ENCODE data around the gene C16orf92. TPM values are rescaled to one million over a fixed set of nuclear protein-coding genes. Genes with fewer than 3 reads are reported as not detected.
"Not testable (repeated sequence)": the region's sequence is repeated elsewhere in the genome, so short reads cannot be mapped to it uniquely, and the experiment has no call there.

C16orf92 gene
- total RNA-seq, 1 experiment from 2014 or later, result not detected

DNA sequence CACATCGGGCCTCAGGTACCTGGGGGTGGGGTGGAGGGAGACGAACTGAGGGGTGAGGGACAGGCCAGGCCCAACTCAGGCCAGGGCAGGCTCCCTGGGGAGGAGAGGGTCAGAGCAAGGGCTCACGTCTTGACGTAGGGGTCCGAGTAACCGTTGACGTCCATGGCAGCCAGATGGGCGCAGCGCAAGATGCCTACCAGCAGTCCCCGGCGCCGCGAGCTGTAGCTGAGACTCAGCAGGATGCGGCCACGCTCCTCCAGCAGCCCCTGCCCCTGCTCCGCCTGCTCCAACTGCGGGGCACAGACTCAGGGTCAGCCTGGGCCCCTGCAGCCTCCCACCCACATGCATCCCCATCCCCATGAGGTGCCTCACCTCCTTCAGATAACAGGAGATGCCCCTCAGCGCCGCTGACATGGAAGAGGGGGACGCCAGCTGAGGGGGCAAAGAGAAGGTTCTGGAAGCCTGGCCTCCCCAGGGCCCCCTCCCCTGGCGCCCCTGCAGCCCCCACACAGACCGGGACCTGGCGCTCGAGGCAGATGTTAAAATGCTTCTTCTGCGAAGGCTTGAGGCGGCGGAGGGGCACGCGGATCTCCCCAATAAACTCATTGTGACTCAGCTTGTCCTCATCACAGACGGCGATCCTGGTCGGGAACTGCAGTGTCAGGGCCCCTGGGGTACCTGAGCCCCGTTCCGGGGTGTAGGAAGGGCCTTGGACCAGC is 16.2 kb upstream of the C16orf92 start:
- Histone ChIP-seq H3K4me3 (no peak overlapping the region), H3K9me3 (replicated peaks) (no peaks in the 10 kb centered on the region), H3K27me3 (peaks cover 11% of the 10 kb centered on the region; the same call in 1 of the 2 replicates), H3K36me3 (no peaks in the 10 kb centered on the region), H3K4me1 (no peaks in the 10 kb centered on the region), H3K27ac (no peak overlapping the region)
- no peak for DNase-seq

DNA sequence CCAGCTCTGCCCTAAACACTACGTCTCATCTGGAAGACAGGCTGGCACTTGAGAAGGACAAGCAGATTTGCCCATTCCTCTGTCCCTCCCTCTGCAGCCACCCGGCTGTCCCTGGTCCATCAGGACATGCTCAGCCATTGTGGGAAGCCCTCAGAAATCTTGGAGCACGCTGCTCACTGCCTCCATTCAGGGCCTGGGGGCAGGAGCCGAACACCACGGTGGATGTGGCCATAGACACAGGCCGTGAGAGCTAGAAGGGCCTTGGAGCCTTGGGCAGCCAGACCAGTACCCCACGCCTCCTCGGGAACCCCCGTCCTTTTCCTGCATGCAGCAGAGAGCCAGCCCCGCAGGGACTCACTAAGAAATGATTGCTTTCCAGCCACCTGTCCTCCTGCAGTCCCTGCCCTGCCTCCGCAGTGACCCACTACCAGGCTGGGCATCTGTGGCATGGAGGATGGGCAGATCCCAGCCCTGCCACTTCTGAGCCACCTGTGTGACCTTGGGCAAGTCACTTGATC is 15.6 kb upstream of the C16orf92 start:
- no peak for DNase-seq
- Histone ChIP-seq H3K4me1 (no peaks in the 10 kb centered on the region), H3K4me3 (no peak overlapping the region), H3K27ac (no peak overlapping the region), H3K27me3 (peaks cover 11% of the 10 kb centered on the region; the same call in 1 of the 2 replicates), H3K36me3 (no peaks in the 10 kb centered on the region), H3K9me3 (replicated peaks) (no peaks in the 10 kb centered on the region)

DNA sequence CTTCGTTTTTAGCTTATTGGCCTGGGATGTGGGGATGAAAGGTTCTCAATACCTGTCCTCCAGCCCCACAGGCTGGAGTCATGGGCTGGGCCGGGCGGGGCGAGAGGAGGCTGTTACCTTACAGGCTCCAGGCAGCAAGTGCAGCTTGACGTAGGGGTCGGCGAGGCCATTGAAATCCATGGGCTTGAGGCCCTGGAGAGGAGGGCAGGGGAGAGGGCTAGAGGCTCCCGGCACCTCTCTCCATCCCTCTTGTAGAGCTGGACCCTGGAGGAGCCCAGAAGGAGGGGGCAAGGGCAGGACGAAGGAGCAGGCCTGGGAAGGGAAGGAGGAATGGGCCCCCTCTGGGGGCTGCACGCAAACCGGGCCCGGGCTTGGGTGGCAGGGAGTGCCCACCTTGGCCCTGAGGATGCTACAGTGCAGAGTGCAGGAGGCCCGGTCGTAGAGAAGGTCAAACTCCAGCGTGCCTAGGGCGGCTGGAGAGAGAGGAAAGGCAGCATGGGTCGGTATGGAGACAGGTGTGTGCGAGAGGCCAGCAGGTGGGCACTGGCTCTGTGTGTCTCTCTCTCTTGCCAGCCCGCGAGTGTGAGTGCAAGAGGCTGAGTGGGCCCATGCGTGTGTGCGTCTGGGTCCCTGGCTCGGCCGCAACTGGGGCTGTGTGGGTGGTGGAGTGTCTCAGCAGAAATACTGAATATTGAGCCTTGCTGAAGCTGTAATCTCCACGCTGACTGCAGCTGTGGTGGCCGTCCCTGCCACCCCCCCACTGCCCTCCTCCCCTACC is 13.7 kb upstream of the C16orf92 start:
- Histone ChIP-seq H3K36me3 (no peaks in the 10 kb centered on the region), H3K4me1 (no peaks in the 10 kb centered on the region), H3K4me3 (no peak overlapping the region), H3K9me3 (replicated peaks) (no peaks in the 10 kb centered on the region), H3K27ac (no peak overlapping the region), H3K27me3 (peaks cover 11% of the 10 kb centered on the region; the same call in 1 of the 2 replicates)
- no peak for DNase-seq

DNA sequence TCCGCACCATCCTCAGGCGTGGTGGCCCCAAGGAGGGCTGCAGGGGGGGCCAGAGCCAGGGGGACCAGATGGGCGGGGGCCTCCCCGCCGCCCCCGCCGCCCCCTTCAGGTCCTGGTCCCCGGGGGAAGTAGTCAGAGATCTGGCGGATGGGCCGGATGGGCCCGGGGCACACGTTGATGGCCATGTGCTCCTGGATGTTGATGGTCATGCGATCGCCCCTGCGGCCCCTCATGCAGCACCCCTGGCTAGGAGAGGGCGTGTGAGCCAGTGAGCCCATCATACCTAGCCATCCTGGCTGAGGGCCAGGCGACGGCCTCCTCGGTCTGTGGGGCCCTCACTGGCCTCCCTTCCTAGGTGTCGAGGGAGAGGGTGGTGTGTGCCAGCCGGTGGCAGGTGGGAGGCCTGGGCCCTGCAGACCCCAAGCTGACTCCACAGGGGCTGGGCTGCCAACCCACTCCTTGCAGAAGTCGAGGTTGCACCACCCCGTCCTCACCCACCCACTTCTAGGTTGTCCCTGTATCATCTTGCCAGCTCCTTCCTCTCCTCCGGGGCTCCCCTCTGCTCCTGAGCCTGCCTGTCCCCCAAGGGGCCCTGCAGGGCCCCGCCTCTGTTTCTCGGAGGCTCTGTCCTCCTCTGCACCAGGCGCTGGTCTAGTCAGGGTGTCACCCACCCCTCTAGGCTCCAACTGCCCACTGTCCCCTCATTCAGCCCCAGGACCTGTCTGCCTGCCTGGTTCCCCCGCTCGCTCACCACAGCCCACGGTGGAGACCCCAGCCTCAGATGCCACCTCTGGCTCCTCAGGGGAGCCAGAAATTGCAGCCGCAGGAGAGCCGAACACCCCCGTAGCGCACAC is 12.8 kb upstream of the C16orf92 start:
- Histone ChIP-seq H3K9me3 (replicated peaks) (no peaks in the 10 kb centered on the region), H3K27me3 (peaks cover 11% of the 10 kb centered on the region; the same call in 1 of the 2 replicates), H3K36me3 (no peaks in the 10 kb centered on the region), H3K27ac (no peak overlapping the region), H3K4me1 (no peaks in the 10 kb centered on the region), H3K4me3 (no peak overlapping the region)
- DNase-seq, result no peak

DNA sequence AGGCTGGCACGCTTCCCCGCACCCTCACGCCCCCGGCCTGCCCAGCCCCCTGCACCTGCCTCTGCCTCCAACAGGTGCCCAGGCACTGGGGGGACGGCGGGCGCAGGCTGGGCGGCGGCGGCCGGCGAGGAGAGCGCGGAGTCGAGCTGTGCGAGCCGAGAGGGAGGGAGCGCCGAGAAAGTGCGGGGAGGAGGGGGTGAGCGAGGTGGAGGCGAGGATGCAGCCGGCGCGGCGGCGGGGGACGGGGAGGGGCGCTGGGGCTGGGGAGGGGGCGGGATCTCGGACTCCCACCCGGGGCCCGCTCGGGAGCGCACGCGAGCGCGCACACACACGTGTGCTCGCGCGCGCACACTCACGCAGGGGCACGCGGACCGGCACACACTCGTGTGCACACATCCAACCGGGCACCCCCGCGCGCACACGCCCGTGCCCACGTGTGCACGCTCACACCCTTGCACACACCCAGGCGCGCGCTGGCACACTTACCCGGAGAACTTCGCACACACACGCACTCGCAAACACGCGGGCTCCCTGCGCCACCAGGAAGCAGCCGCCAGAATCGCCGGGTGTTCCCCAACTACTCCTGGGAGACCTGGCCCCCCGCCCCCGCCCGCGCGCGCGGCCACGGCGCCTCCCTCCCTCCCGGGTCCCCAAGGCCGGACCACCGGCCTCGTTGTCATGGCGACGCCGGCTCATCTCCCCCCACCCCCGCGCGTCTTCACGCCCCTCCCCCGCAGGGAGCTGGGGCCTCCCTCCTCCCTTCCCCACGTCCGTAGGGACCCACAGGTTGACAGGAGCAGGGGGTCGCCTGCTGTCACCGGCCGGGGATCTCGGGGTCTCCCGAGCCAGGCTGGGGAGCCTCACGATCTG is 11.9 kb upstream of the C16orf92 start, which contains the start of gene DOC2A:
Gene DOC2A, minus strand, starts transcription at position 184 of the 870 bp plus-strand sequence. CDS start 805 bp downstream, outside the sequence.
- Histone ChIP-seq H3K4me1 (no peaks in the 10 kb centered on the region), H3K27ac (no peak within 1 kb of the TSS), H3K9me3 (replicated peaks) (no peaks in the 10 kb centered on the region), H3K36me3 (no peaks in the 10 kb centered on the region), H3K27me3 (peaks cover 11% of the 10 kb centered on the region; the same call in 1 of the 2 replicates), H3K4me3 (no peak within 1 kb of the TSS)
- no peak for DNase-seq

DNA sequence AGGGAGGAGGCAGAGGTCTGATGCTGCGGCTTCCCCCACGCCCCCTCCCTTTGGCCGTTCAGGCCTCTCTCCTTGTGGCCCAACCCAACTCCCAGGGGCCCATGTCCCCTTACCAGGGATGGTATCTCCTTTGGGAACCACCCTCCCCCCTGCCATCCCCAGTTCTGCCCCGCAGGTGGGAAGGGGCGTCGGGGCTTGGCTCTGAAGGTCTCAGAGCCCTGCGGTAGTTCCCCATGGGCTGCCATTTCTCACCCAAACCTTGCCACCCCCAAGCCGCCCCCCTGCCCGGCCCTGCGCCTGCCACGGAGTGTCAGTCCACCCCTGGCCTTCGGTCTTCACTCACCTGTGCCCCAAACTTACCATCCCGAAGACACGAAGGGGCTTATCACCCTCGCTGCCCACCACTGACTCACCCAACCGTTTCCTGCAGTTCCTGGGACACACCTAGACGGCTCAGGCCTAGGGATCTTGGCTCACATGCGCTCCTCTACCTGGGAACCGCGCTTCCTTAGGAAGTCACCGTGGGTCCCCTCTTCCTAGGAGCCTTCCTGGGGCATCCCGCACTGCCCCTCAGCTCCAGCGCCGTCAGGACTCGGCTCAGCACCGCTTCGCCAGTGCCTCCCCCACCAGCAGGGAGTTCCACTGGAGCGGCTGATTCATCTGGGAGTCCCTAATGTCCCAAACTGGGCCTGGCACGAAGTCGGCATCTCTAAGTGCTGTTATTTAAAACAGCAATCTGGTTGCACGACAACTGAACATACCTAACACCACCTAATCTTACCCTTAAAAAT is 11.1 kb upstream of the C16orf92 start:
- Histone ChIP-seq H3K9me3 (replicated peaks) (no peaks in the 10 kb centered on the region), H3K4me1 (no peaks in the 10 kb centered on the region), H3K27me3 (peaks cover 11% of the 10 kb centered on the region; the same call in 1 of the 2 replicates), H3K36me3 (no peaks in the 10 kb centered on the region), H3K4me3 (no peak overlapping the region), H3K27ac (no peak overlapping the region)
- no peak for DNase-seq

DNA sequence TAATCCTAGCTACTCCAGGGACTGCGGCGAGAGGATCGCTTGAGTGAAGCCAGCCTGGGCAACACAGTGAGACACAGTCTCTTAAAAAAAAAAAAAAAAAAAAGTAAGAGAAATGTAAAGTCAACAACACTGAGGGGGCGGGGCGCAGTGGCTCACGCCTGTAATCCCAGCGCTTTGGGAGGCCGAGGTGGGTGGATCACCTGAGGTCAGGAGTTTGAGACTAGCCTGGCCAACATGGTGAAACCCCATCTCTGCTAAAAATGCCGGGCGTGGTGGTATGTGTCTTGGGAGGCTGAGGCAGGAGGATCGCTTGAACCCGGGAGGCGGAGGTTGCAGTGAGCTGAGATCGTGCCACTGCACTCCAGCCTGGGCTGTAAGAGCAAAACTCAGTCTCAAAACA is 10.4 kb upstream of the C16orf92 start:
- not testable (repeated sequence) for DNase-seq; H3K36me3 ChIP-seq; H3K4me1 ChIP-seq; H3K4me3 ChIP-seq; H3K27ac ChIP-seq; H3K9me3 ChIP-seq (replicated peaks)
- peaks cover 11% of the 10 kb centered on the region; the same call in 1 of the 2 replicates for H3K27me3 ChIP-seq

DNA sequence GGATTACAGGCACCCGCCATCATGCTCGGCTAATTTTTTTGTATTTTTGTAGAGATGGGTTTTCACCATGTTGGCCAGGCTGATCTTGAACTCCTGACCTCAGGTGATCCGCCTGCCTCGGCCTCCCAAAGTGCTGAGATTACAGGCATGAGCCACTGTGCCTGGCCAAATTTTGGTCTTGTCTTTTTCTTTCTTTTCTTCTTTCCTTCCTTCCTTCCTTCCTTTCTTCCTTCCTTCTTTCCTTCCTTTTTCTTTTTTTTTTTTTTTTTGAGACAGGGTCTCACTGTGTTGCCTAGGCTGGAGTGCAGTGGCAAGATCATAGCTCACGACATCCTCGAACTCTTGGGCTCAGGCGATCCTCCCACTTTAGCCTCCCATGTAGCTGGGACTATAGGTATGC is 7.5 kb upstream of the C16orf92 start:
- H3K4me1 ChIP-seq; H3K9me3 ChIP-seq (replicated peaks): not testable (repeated sequence)

DNA sequence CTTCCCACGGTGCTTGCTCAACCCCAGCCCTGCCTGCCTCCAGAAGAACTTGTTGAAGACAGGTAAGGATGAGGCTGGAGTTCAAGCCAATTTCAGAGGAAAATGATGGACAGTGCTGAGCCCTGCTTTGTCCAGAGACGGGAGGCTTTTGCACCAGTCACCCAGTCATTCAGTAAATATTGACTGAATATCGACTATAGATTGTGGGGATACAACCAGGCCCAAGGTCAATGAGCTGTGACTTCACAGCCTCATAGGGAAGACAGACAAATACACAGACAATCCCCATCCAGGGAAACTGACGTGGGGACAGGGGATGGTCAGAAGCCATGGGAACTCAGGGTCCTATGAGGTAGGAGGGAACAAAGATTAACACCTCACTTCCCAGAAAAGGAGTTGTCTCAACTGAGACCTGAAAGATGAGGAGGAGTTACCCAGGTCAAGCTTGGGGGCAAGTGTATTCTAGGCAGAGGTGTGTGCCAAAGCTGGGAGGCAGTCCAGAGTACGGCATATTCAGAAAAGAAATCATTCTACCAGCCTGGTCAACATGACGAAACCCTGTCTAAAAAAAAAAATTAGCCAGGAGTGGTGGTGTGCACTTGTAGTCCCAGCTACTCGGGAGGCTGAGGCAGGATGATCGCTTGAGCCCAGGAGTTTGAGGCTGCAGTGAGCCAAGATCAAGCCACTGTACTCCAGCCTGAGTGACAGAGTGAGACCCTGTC is 6.3 kb upstream of the C16orf92 start:
- Histone ChIP-seq H3K27ac (no peak overlapping the region), H3K4me3 (no peak overlapping the region), H3K27me3 (no peaks in the 10 kb centered on the region), H3K36me3 (no peaks in the 10 kb centered on the region), H3K4me1 (no peaks in the 10 kb centered on the region), H3K9me3 (replicated peaks) (no peaks in the 10 kb centered on the region)
- DNase-seq, result no peak

More for the DNA sequence above, 7.5 kb upstream of the C16orf92 start:
- H3K4me3 ChIP-seq, DNase-seq, H3K27me3 ChIP-seq, H3K27ac ChIP-seq, H3K36me3 ChIP-seq: not testable (repeated sequence)

DNA sequence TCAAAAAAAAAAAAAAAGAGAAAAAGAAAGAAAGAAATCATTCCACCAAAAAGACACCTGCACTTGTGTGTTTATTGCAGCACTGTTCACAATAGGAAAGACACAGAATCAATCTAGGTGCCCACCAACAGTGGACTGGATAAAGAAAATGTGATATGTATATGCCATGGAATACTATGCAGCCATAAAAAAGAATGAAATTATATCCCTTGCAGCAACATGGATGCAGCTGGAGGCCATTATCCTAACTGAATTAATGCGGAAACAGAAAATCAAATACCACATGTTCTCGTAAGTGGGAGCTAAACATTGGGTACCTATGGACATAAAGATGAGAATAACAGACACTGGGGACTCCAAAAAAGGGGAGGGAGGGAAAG is 5.7 kb upstream of the C16orf92 start:
- DNase-seq, result no peak
- Histone ChIP-seq H3K36me3 (no peaks in the 10 kb centered on the region), H3K4me3 (no peak overlapping the region), H3K27me3 (no peaks in the 10 kb centered on the region), H3K4me1 (no peaks in the 10 kb centered on the region), H3K9me3 (replicated peaks) (no peaks in the 10 kb centered on the region), H3K27ac (no peak overlapping the region)

DNA sequence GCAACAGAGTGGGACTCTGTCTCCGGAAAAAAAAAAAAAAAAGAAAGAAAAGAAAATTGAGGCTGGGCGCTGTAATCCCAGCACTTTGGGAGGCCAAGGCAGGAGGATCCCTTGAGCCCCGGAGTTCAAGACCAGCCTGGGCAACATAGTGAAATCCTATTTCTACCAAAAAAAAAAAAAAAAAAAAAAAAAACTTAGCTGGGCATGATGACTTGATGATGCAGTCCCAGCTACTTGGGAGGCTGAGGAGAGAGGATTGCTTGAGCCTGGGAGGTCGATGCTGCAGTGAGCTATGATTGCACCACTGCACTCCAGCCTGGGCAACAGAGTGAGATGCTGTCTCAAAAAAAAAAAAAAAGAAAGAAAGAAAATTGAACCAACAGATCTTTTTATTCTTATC is 5.1 kb upstream of the C16orf92 start:
- H3K4me3 ChIP-seq; H3K27me3 ChIP-seq; H3K9me3 ChIP-seq (replicated peaks); H3K4me1 ChIP-seq; DNase-seq; H3K27ac ChIP-seq; H3K36me3 ChIP-seq: not testable (repeated sequence)

DNA sequence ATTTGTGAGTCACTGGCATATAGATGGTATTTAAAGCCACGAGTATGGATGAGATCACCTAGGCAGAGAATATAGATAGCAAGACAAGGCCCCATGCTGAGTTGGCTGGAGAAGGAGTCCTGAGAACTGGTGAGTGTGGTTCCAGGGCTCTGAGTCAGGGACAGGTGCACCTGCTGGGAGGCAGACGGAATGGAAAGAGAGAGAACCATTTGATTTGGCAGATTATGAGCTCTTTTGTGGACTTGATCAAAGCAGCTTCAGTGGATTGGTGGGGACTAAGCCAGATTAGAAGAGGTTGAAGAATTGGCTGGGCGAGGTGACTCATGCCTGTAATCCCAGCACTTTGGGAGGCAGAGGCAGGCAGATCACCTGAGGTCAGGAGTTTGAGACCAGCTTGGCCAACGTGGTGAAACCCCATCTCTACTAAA is 4.3 kb upstream of the C16orf92 start:
- Histone ChIP-seq H3K27me3 (no peaks in the 10 kb centered on the region), H3K9me3 (replicated peaks) (no peaks in the 10 kb centered on the region), H3K4me3 (no peak overlapping the region), H3K27ac (no peak overlapping the region), H3K4me1 (no peaks in the 10 kb centered on the region), H3K36me3 (no peaks in the 10 kb centered on the region)
- DNase-seq, result no peak

DNA sequence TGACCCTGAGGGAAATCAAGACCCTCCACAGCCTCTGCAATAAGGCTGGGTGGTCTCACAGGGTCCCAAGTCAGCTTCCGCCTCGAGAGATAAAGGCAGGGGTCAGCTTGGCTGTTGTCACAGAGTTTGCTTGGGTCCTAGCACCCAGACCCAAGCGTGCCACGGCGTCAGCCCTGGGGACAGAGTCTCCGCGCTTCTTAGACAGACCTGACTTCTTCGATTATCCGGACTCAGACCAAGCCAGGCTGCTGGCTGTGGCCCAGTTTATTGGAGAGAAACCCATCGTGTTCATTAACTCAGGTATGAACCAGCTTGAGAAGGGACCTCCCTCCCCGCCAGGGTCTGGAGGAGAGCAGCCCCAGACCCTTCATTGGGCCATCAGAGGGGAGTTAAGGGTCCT is 588 bp downstream of the C16orf92 start:
- Histone ChIP-seq H3K9me3 (replicated peaks) (no peaks in the 10 kb centered on the region), H3K4me1 (peaks cover 9% of the 10 kb centered on the region), H3K27ac (no peak overlapping the region), H3K36me3 (no peaks in the 10 kb centered on the region), H3K27me3 (no peaks in the 10 kb centered on the region), H3K4me3 (no peak overlapping the region)
- no peak for DNase-seq

Data from SJCRH30 (cell line).